ENCODE results near the gene LUZP2. TPM values are rescaled to one million over a fixed set of nuclear protein-coding genes. Genes with fewer than 3 reads are reported as not detected.

The LUZP2 gene
- polyA plus RNA-seq, 1 donor from 2014 or later: 15.5 TPM

GRCh38 chr11:24531528-24531927, 34.7 kb downstream of the LUZP2 start:
- H3K4me2 ChIP-seq (ENCODE audit: low read length): no peak overlapping the region
- H3K9me2 ChIP-seq (ENCODE audit: insufficient read depth, low read length): no peaks in the 10 kb centered on the region
- no peaks in the 10 kb centered on the region for H3K27me3 ChIP-seq (ENCODE audit: insufficient read depth, low read depth, low read length)
- no peak overlapping the region for H2AFZ ChIP-seq (ENCODE audit: low read depth, low read length)
- no peaks in the 10 kb centered on the region for H4K20me1 ChIP-seq (ENCODE audit: insufficient read depth)
- no peaks in the 10 kb centered on the region for H3K9me3 ChIP-seq (ENCODE audit: low read length)
- TF ChIP-seq TAF1 (IDR thresholded peaks at IDR 0.05; ENCODE audit: low read depth): no peak
- TF ChIP-seq RAD21 (conservative IDR thresholded peaks at IDR 0.05): no peak
- TF ChIP-seq EZH2 (IDR thresholded peaks at IDR 0.05; ENCODE audit: borderline replicate concordance, insufficient read depth, low read length, poor library complexity, severe bottlenecking): no peak
- TF ChIP-seq CTCF (IDR thresholded peaks at IDR 0.05; ENCODE audit: poor library complexity, severe bottlenecking): no peak
- TF ChIP-seq EP300 (conservative IDR thresholded peaks at IDR 0.05; ENCODE audit: poor library complexity, severe bottlenecking): no peak
- no peak for TF ChIP-seq MXI1 (conservative IDR thresholded peaks at IDR 0.05; ENCODE audit: poor library complexity, severe bottlenecking)
- no peak for TF ChIP-seq REST (IDR thresholded peaks at IDR 0.05; ENCODE audit: borderline replicate concordance)
- TF ChIP-seq SMC3 (conservative IDR thresholded peaks at IDR 0.05; ENCODE audit: poor library complexity): no peak
- TF ChIP-seq POLR2AphosphoS5 (IDR thresholded peaks at IDR 0.05): no peak
- no peak overlapping the region for H3K9ac ChIP-seq (ENCODE audit: low read length)
- no peaks in the 10 kb centered on the region for H3K36me3 ChIP-seq (ENCODE audit: insufficient read depth, low read length)
- H3K4me3 ChIP-seq (ENCODE audit: low read length): no peak overlapping the region
- H3K79me2 ChIP-seq (replicated peaks; ENCODE audit: insufficient read depth, low read length): no peaks in the 10 kb centered on the region
- H3F3A ChIP-seq (ENCODE audit: insufficient read depth, low read length, poor library complexity, severe bottlenecking): no peaks in the 10 kb centered on the region
- no peak overlapping the region for H3K27ac ChIP-seq (ENCODE audit: low read length)

- H2AFZ ChIP-seq (ENCODE audit: low read depth, low read length): no peak overlapping the region
- no peaks in the 10 kb centered on the region for H3K9me3 ChIP-seq (ENCODE audit: low read length)
- H4K20me1 ChIP-seq (ENCODE audit: insufficient read depth): no peaks in the 10 kb centered on the region
- H3K9me2 ChIP-seq (ENCODE audit: insufficient read depth, low read length): no peaks in the 10 kb centered on the region
- H3F3A ChIP-seq (ENCODE audit: insufficient read depth, low read length, poor library complexity, severe bottlenecking): no peaks in the 10 kb centered on the region
- no peaks in the 10 kb centered on the region for H3K36me3 ChIP-seq (ENCODE audit: insufficient read depth, low read length)
- TF ChIP-seq RAD21 (conservative IDR thresholded peaks at IDR 0.05) (no peak), POLR2AphosphoS5 (IDR thresholded peaks at IDR 0.05) (no peak), MXI1 (conservative IDR thresholded peaks at IDR 0.05; ENCODE audit: poor library complexity, severe bottlenecking) (no peak), EZH2 (IDR thresholded peaks at IDR 0.05; ENCODE audit: borderline replicate concordance, insufficient read depth, low read length, poor library complexity, severe bottlenecking) (no peak), EP300 (conservative IDR thresholded peaks at IDR 0.05; ENCODE audit: poor library complexity, severe bottlenecking) (no peak), REST (IDR thresholded peaks at IDR 0.05; ENCODE audit: borderline replicate concordance) (no peak), SMC3 (conservative IDR thresholded peaks at IDR 0.05; ENCODE audit: poor library complexity) (no peak), CTCF (IDR thresholded peaks at IDR 0.05; ENCODE audit: poor library complexity, severe bottlenecking) (no peak), TAF1 (IDR thresholded peaks at IDR 0.05; ENCODE audit: low read depth) (no peak)
- H3K4me3 ChIP-seq (ENCODE audit: low read length): no peak overlapping the region
- H3K79me2 ChIP-seq (replicated peaks; ENCODE audit: insufficient read depth, low read length): no peaks in the 10 kb centered on the region
- no peaks in the 10 kb centered on the region for H3K27me3 ChIP-seq (ENCODE audit: insufficient read depth, low read depth, low read length)
- H3K4me2 ChIP-seq (ENCODE audit: low read length): no peak overlapping the region
- H3K9ac ChIP-seq (ENCODE audit: low read length): no peak overlapping the region
- H3K27ac ChIP-seq (ENCODE audit: low read length): no peak overlapping the region
These were observed 46.9 kb downstream of the LUZP2 start for GRCh38 chr11:24543771-24544170.

All from neural cell (in vitro differentiated cells).